ENCODE measurements around the gene MYPOP.

MYPOP gene

DNA sequence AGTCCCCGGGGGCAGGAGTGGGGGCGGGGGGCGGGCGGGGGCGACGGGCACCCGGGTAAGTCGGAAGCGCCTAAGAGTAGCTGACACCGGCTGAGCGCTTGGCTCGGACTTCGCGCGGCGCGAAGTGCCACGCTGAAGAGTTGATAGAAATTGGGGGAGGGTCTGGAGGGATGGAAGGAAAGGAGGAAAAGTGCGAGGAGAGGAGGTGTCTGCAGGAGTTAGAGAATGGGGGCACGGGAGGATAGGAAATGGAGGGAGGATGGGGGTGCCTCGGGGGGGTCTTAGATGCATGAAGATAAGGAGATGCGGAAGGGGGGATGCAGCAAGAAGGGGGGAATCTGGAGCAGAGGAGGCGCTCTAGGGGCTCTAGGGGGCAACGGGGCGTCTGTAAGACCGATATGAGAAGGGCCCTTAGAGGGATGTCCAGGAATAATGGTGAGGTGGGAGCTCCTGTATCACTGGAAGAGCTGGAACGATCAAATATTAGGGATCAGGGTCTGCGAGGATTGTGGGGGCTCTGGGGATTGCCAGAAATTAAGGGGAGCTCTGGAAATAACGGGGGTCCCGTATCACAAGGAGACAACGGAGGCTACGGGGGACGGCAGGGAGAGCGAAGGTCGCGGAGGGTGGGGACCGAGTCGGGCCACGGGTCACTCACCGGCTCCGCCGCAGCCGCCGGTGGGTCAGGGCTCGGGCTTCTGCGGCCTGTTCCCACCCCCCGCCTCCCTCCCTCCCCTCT is at the start of gene MYPOP:
Gene MYPOP (minus strand): TSS at position 702 of the 739 bp plus-strand sequence. CDS start 840 bp downstream, outside the sequence.
- DNase-seq = peak; percentile 20

DNA sequence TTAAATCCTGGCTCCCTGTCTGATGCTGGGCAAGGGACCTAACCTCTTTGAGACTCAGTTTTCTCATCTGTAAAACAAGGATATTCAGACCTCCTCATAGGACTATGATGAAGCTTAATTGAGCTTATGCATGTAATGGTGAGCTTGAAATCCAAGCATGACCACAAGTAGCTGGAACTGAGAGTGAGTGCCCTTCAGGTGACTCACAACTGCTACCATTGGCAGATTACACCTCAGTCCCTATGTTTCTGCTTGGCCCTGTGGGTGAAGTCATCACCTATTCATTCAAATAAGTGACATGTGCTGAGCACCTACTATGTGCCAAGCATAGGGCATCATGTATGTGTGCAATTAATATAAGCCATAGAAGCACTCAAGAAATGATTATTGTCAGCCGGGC is 45.5 kb upstream of the MYPOP start:
- no peak for DNase-seq

DNA sequence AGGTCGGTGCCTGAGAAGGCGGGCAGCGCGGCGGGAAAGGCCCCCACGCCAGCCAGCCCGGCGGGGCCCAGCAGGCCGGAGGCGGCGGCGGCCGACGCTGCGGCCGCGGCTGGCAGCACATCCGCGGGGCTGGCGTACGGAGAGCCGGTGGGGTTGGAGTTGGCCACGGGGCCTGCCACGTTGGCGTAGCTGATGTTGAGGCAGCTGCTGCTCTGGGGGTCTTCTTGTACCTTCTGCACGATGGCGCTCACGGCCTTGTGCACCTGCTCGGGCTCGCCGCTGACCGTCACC is 38.0 kb upstream of the MYPOP start:
- no peak for DNase-seq

DNA sequence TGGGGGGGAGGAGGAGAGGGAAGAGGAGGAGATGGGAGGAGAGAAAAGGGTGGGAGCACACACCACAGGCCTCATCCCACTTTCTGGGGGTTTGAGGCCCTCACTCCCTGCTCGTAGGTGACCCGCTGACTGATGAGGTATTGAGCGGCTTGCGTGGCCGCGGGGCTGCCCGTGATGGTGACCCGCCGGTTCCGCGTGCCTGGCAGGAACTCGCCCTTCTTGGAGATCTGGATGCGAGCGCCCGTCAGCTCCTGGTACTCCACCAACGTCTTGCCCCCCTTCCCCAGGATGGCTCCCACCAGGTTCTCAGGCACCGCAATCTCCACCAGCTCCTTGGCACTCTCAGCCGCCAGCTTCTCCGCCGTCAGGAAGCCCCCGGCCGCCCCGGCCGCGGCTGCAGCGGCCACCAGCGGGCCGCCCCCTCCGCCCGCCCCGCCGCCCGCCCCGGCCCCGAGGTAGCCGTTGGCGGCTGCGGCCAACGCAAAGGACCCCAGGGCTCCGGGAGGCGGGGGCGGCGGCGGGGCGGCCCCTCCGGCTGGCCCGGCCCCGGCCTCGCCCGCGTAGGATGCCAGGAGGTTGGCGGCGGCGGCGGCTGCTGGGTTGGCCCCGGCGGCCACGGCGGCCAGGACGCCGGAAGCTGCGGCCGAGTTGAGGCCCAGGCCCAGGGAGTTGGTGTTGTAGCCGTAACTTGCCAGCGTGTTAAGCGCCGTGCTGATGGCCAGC is 37.5 kb upstream of the MYPOP start:
- DNase-seq = no peak

GRCh38 chr19:45938733-45939319 is 36.4 kb upstream of the MYPOP start:
- DNase-seq = no peak

DNA sequence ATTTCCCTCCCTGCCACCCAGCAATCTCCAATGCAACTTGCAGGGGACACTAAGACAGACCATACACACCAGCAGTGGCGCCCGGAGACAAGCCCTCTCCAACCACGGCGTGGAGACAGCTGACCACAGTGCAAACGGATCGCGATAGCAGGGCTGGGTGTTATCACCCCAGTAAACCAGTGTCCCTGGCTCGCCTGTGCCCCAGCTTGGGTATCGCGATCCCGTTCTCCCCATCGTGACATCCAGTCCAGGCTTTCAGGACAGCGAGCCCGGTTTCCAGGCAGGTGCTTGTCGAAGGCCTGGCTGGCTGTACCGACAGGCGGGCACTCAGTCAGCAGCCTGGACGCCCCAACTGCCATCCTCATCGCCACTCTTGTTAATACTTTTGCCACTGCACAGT is 32.9 kb upstream of the MYPOP start:
- DNase-seq = no peak

- no peak for DNase-seq
Observed at GRCh38 chr19:45934551-45935230, 32.3 kb upstream of the MYPOP start.

DNA sequence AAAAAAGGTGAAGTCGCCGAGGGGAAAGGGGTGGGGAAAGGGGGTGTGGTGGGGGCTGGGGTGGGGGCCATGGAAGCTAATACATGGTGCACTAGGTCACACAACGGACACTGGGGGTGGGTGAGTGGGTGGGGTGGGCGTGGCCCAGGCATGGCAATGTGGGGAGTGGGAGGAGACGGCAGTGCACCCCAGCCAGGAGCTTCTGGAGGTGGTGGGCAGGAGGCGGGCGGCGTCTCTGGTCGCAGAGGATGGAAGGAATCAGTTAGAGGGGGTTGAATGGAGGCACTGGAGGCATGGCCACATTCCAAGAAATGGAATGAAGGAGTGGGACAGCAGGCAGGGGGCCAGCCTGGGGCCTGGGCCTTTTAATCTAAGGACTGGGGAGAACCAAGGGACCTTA is 31.3 kb upstream of the MYPOP start:
- DNase-seq = no peak

DNA sequence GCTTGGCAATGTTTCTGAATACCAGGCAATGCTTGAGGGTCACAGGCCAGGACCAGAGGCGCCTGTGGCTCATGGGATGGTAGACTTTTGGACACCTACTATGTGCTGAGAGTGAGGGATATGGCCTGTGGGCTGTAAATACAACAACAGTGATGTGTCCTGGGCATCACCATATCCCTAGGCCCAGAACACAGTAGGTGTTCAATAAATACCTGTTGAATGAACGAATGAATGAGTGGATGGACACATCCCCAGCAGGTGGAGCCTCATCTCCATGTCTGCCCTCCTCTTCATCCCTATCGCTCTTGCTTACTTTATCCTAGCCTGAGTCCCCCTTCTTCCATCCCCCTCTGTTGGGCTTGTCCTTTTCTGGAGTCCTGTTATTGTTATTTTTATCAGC is 28.6 kb upstream of the MYPOP start:
- DNase-seq = no peak

DNA sequence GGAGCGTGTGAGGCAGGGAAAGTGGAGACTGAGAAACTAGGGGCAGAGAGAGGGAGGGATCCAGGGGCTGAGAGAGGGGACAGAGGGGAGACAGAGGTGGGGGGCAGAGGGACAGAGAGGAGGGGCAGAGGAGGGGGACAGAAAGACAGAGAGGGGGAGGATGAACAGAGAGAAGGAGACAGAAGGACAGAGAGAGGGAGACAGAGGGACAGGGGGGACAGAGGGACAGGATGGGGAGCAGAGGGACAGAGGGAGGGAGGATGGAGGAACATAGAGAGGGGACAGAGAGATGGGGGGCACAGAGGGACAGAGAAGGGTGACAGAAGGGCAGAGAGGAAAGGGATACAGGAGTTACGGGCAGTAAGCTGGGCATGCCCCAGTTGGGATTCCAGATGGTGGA is 26.8 kb upstream of the MYPOP start:
- DNase-seq = no peak

DNA sequence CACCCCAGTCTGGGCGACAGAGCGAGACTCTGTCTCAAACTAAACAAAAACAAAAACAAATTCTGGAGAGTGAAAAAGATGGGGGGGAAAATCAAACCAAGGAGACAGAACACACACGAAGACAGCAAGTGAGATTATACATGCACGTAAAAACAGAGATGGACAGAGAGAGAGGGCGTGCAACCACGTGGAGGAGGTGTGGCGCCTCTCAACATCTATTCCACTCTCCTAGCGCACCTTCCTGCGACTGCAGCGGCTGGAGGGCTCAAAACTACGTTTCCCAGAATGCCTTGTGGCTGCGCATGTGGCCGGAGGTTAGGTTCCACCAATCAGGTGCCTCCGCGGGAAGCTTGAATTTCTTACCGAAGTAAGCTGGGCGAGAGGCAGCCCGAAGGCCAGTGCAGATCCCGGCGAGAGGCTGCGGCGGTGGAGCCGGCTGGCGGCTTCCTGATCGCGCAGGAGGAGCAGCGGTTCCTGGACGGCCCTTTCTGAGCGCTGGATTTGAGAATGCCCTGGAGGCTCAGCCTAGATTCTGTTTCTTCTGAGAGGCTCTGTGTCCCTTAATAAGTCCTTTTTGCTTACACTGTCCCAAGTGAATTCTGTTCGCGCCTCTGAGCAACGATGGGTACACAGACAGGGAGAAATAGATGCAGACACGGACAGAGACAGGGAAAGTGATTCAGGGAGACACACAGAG is 25.3 kb upstream of the MYPOP start:
- DNase-seq = peak; percentile 91

DNA sequence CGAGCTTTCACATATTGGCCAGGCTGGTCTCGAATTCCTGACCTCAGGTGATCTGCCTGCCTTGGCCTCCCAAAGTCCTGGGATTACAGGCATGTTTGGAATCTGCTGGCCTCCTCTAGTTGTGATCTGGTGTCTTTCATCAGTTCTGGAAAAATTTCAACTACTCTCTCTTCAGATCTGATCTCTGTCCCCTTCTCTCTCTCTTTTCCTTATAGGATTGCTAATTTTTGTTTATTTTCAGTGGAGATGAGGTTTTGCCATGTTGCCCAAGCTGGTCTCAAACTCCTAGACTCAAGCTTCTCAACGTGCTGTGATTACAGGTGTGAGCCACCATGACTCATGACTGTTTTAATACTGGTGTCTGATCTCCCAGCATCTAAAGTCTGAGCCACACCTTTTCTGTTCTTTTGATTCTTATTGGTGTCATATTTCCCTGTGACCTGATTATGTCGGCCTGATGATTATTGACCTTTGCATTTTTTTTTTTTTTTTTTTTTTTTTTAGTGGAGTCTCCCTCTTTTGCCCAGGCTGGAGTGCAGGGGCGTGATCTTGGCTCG is 22.6 kb upstream of the MYPOP start:
- DNase-seq = no peak

GRCh38 chr19:45922281-45922680 is 19.9 kb upstream of the MYPOP start:
- peak; percentile 37 for DNase-seq

- DNase-seq = no peak
Observed at GRCh38 chr19:45920458-45920857, 18.0 kb upstream of the MYPOP start.

GRCh38 chr19:45919678-45920077 is 17.3 kb upstream of the MYPOP start:
- no peak for DNase-seq

DNA sequence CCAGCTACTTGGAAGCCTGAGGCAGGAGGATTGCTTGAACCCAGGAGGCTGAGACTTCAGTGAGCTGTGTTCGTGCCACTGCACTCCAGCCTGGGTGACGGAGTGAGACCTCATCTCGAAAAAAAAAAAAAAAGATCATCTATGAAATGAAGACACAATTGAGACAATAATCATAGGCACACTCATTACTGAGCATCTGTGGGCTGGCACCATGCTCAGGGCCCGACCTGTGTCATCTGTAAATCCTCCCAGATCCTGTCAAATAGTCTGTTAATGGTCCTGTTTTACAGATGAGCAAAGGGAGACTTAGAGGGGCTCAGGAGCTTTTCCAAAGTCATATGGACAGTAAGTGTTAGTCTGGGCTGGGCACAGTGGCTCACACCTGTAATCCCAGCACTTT is 16.3 kb upstream of the MYPOP start:
- DNase-seq = no peak

DNA sequence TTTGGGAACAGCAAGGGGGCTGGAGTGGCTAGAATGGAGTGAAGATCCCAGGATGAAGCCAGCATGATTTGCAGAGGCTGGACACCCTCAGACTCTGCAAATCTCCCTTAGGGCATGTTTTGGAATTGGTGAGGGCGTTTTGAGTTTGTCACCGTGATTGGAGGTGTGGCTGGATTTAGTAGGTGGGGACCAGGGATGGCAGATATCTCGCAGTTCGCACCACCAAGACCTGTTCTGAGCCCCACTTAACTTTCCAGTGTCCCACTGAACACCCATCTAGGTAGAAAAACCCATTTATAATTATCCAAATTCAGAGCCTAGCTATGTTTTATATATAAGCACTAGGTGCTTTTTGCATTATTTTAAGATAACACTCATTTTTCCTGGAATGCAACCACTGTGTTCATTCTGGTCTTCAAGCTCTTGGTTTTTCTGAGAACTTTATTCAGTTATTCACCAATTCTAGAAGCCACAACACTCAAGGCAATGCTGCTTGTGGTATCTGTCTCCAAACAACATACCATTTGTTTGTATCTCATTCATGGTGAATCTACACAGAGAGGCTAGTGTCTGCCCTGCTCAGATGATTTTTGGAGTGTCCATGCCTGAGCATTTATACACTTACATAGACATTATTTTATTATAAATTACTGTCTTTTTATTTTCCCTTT is 15.1 kb upstream of the MYPOP start:
- DNase-seq = peak; percentile 50

DNA sequence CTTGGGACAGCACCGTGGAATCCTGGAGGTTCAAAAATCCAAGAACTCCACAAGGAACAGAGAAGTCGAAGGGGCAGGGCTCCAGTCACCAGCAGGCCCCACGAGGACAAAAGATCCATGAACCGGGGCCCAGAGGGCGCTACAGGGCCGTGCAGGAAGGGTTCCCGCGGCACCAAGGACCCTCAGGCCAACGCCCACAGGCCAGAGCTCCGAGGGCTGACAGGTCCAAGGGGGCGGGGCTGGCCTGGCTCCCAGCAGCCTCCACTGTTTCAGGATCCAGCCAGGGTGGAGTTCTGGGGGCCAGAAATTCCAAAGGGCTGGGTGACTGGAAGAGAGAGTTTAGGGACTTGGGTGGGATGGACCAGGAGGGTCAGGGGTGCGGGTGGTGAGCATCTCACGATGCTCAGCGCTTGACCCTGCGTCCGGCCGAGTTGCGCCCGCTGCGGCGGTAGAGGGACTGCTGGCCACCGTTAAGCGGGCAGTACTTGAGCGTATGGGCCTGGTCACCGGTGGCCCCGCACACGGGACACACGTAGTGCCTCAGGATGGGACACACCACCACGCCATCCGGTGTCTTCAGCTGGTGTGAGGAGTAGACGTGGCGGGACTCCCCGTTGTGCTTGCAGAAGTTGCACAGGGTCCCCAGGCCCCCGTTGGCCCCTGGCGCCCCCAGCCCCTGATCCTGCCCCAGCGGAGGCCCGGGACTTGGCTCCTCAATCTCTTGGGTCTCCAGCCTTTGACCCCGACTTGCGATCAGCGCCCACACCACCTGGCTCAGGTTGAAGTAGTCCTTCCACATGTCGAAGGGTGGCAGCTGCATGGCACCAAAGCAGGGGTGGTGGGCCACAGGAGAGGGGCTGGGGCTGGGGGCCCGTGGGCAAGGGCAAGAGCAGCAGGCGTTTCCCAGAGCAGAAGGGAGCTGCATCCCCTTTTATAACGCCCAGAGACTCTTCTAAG is 11.7 kb upstream of the MYPOP start, which contains the start of gene NANOS2:
Gene NANOS2 (minus strand): TSS at position 905 of the 957 bp plus-strand sequence. CDS start 85 bp downstream, at position 820.
- peak; percentile 25 for DNase-seq

DNA sequence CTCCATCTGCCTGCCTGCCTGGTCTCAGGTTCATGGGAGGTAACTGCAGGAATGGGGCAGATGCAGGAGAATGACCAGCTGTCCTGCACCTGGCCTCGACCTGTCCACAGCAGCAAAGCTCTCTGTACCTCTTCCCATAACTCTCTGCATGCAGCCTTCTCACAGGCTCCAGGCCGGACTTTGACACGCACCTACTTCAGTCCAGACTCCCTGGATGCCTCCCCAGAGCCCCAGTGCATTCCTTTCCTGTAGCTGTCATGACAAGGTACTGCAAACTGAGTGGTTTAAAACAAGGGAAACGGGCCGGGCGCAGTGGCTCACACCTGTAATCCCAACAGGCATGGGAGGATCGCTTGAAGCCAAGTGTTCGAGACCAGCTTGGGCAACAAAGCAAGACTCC is 8.9 kb upstream of the MYPOP start:
- no peak for DNase-seq

DNA sequence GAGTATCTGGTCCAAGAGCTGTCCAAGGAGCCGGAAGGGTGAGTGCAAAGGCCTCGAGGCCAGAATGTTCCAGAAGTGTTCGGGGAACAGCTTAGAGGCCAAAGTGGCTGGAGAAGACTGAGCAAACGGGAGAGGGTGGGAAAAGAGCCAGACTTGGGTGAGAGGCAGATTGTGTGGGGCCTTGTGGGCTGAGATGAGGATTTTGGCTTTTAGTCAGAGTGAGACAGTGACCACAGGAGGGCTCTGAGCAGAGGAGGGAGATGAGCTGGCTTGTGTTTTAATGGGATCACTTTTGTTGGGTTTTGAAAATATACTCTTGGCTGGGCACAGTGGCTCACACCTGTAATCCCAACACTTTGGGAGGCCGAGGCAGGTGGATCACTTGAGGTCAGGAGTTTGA is 6.5 kb upstream of the MYPOP start:
- no peak for DNase-seq

DNA sequence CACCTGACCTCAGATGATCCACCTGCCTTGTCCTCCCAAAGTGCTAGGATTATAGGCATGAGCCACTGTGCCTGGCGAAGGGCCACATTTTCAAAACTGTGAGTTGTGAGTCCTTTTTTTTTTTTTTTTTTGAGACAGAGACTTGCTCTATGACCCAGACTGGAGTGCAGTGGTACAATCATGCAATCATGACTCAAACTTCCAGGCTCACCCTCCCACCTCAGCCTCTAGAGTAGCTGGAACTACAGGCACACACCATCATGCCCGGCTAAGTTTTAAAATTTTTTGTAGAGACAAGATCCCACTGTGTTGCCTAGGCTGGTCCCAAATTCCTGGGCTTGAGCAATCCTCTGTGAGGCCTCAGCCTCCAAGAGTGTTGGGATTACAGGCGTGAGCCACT is 3.8 kb upstream of the MYPOP start:
- no peak for DNase-seq
